GM21367 (cell line): ENCODE results near the gene PITPNC1.
"Not testable (repeated sequence)": the region's sequence is repeated elsewhere in the genome, so short reads cannot be mapped to it uniquely, and the experiment has no call there.

Source experiments
- ATAC-seq: cut with Tn5 transposase; IDR thresholded peaks from one replicate; pipeline ENCODE4 v1.9.1; 2021; ENCODE audit not compliant: unreplicated experiment

The PITPNC1 gene

DNA sequence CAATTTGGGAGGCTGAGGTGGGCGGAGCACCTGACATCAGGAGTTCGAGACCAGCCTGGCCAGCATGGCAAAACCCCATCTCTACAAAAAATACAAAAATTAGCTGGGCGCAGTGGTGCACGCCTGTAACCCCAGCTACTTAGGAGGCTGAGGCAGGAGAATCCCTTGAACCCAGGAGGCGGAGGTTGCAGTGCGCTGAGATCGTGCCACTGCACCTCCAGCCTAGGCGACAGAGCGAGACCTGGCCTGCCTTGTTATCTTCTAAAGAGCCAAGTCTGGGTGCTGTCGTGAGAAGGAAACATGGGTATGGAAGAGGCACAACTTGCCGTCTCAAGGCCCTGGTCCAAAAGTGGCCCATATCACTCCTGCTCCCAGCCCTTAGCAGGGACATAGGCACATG is 103.9 kb downstream of the PITPNC1 start:
- ATAC-seq = not testable (repeated sequence)

DNA sequence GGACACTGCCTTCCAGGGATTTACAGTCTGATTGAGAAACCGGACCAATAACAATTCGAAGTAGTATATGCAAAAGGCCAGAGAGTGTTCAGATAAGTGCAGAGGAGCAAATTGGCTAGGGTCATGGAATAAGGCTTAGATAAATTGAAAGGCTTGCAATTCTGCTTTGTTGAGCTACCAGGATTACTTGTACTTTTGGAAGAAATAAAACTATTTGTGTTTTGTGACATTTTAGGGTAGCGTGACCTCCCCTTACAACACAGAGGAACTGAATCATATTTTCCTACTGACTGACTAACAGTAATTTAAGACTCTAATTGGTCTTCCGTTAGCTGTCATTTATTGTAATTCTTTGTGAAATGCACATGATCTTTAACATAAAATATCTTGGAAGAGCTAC is 104.7 kb downstream of the PITPNC1 start:
- ATAC-seq = no peak

DNA sequence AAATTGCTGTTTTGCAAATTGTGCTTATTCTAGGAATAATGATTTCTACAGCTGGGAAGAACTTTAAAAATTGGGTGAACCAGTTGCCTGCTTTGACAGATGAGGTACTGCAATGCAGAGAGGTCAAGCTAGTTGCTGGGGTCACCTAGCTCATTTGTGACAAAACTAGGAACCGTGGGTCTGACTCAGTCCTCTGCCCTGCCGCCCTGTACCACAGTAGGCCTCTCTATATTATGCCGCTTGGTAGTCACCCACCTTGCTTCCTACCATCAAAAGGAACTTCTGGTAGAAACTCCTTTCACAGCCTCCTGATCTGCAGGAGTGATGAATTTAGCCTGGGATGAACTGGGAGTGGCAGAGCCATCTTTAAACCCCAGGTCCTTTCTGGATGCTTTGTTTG is 105.7 kb downstream of the PITPNC1 start:
- no peak for ATAC-seq

DNA sequence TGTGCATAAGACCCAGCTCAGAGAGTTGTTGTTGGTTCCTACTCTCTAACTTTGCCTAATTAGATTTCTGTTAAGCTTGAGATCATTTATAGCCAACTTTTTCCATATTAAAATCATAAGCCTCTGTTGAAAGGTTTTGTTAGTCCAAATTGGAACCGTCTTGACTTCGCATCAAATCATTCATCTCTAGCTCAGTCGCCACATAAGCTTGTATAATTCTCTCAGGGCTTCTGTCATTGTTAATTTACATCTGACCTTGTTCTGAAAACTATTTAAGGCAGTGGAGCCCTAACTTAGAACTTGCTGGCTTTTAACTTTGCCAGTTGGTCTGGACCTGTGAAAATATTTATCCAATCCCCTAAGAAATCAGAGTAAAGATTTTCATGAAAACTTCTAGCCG is 107.2 kb downstream of the PITPNC1 start:
- ATAC-seq = no peak

DNA sequence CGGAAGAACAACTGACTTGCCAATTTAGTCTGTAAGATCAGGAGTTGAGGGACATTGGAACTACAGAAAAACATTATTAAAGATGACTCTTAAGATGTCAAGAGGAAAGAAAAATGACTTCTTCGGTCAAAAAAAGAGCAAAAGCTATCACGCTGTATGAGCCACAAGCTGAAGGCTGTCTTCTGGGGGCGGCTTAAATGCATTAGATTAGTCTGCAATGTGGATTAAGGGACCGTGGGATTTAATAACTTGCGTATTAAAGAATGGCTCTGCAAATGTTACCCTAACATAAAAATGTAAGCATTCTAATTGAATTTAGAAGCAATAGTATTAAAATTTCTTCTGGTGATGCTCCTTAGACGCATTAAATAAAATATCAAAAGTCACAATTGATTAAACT is 108.6 kb downstream of the PITPNC1 start:
- ATAC-seq = no peak

DNA sequence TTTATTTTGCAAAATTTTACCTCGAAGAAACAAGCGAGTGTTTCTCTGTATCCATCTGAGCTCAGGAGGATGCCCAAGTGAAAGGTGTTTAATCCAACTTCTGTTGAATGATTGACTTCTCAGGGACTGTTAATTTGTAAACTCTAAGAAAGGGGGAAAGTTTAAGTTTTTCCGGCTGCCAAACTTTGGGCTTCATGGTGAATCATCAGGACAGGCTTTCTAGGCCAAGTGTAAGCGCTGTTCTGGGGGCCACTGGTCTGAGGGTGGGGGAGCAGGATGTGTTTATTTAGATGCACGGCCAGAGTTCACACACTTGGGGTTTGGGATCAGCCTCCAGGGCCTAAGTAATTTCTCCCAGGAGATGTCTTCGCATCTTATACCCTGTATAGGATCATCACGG is 110.4 kb downstream of the PITPNC1 start:
- ATAC-seq = no peak

DNA sequence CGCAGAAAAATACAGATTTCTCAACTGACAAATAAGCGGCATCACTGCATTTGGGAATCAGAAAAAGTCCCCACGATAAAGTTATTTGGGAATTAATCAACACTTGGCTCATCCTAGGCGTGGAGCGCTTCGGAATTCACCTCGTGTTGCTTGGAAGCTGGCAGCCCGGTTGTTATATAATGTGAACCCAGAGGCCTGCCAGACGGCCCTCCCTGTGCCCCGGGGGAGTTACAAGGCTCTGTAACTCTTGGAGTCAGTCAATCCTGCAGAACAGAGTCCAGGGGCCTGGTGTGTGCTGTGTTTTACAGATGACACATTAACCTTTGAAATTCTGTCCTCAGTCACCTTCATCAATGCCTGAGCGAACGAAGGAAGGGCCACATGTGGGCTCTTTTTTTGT is 111.1 kb downstream of the PITPNC1 start:
- no peak for ATAC-seq

DNA sequence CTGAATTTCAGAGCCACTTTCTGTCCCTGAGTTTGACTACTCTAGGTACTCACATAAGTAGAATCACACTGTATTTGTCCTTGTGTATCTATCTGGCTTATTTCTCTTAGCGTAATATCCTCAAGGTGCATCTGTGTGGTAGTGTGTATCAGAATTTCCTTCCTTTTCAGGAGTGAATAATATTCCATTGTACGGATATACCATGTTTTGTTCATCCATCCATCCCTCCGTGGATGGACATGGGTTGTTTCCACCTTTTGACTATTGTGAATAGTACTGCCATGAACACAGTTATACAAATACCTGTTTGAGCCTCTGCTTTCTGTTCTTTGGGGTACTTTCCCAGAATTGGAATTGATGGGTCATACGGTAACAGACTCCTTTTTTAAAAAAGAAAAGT is 111.7 kb downstream of the PITPNC1 start:
- no peak for ATAC-seq

DNA sequence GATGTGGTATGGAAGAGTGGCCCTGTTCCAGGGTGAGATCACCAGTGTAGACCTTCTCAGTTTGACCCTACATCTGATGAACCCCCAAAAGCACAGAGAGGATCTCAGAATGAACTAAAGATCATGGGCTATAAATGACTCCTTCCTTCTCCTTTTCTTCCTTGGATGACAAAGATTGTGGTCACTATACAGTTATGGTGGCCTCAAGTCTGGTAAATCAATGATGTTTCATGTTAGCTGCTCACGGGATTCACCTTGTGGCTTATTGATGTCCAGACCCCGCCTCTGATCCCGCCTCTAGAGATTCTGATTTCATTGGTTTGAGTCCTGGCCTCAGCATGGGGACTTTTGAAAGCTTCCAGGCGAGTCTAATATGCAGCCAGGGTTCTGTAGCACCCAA is 112.2 kb downstream of the PITPNC1 start:
- ATAC-seq = no peak

DNA sequence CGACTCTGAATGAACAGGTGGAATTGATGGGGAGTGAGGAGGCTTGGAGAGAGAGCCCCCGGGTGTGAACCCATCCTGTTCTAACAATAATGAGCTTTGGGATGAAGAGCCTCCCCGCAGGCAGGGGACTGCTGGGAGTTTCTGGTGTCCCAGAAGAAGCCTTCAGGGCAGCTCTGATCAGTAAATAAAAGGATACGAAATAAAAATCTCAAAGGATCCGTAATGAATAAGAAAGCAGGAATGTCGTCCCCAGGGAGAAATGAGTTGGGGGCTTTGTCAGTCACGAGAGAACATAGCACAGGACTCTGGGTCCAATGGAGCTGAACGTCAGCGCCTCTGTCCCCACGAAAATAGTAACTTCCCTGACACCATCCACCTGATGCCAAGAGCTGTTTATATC is 113.4 kb downstream of the PITPNC1 start:
- ATAC-seq = no peak

DNA sequence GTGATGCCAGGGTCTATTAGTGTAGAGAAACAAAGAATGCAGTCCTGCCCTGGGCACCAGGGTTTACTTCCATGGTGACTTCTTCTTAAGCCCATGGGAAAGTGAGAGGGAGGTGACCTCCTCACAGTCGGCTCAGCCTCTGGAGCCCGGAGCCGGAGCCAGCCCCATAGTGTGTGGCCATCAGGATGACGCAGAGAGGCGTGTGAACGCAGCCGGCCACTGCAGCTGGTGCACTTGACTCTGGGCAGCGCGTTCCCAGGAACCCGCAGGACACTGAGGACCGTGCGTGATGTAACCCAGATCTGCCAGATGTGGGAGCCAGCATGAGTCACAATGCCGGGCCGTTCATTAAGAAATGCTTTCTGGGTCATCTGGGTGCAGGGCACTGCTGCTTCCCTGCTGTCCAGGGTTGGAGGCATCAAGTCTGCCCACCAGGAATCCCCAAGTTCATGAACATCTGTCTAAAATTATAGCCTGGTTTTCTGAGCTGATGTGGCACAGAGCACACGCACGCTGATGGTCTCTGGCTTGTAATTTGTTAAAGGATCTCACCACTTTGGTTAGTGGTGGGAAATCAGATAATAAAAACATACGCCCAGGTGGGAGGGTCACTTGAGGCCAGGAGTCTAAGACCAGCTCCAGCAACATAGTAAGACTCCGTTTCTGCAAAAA is 114.1 kb downstream of the PITPNC1 start:
- ATAC-seq = no peak

DNA sequence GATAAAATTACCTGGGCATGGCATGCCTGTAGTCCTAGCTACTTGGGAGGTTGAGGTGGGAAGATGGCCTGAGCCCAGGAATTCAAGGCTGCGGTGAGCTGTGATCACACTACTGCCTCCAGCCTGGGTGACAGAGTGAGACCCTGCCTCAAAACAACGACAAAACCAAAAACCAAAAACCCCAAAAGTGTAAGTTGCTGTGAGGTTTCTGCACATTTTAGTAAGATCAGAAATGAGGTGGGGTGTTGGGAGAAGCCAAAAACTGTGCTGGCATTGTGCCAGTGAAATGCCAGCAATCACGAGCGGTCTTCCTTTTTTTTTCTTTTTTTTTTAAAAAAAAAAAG is 114.6 kb downstream of the PITPNC1 start:
- ATAC-seq = no peak

DNA sequence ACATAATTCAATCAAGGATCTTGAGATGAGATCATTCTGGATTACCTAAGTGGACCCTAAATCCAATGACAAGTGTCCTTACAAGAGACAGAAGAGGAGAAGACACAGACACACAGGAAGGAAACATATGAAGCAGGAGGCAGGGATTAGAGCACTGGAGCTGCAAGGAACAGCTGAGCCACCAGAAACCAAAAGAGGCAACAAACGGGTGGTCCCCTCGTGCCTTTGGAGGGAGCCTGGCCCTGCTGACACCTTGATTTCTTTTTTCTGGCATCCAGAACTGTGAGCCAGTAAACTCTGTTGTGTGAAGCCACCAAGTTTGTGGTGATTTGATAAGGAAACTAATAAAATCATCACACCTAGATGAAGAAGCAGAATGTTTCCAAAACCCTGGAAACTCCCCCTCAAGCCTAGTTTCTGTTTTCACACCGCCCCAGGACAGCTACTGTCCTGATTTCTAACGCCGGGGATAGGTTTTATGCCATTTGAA is 115.2 kb downstream of the PITPNC1 start:
- no peak for ATAC-seq

DNA sequence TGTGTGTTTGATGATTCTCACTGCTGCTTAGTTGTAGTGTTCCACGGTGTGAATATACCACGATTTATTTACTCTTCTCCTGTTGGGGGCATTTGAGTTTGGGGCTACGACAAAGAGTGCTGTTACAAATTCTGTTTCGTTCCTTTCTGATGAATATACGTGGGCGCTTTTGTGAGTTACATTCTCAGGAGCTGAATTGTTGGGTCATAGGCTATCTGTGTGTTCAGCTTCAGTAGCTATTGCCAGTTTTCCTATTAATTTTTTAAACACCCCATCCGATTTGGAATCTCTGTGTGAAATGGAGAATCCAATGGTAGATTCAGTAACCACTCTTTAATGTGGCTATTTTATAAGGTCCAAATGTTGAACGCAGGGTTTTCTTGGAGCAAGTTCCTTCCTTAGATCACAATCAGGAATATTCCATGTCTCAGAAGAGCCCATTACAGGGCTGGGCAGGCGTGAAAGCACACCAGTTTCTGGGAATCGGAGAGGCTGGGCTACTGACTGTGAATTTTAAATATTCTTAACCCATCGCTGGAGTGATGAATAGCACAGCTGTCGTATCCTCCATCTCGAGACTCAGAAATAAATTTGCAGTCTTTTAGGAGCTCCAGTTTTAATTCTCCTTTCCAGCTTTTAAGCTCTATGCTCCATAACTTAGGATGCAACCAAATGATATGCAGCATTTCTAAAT is 115.9 kb downstream of the PITPNC1 start:
- ATAC-seq = no peak

DNA sequence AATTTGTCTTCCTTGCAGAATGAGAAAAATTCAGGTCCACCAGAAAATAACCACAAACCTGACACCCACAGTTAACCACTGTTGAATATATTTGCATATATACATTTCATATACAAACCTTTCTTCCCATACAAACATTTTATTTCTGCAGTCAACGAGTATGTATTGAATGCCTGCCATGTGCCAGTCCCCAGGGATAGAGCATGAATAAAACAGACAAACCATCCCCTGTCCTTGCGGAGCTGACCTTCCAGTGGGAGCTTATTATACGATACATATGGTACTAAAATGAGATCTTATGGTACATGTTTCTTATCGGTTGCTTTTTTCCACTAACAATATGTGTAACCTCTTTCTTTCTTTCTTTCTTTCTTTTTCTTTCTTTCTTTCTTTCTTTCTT is 116.7 kb downstream of the PITPNC1 start:
- no peak for ATAC-seq

DNA sequence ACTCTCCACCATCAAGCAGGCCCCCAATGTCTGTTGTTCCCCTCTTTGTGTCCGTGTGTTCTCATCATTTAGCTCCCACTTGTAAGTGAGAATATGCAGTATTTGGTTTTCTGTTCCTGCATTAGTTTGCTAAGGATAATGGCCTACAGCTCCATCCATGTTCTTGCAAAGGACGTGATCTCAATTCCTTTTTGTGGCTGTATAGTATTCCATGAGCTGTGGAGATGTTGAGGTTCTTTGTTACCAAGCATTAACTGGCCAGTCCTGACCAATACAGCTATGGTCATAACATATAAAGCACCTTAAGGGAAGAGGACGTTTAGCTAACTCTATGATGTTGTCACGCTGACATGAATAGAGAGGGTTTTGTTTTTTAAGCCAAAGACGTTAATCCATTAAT is 118.5 kb downstream of the PITPNC1 start:
- ATAC-seq = not testable (repeated sequence)

DNA sequence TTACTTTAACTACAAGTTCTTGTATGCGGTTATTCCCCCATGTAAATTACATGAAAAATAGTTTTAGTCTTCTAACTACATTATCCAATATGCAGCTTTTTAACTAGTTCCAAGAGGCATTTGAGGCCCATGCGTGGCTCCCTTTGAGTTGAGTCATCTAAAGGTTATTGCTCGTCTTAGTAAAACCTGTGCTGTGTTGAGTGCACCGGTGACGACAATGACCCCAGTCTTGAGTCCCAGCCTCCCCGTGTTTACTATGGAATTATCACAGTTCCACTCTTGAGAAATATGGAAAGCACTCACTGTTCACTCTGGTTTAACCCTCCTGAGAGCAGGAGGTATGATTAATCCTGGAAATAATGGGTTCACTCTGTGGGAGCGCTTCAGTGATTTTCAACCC is 119.2 kb downstream of the PITPNC1 start:
- ATAC-seq = no peak

DNA sequence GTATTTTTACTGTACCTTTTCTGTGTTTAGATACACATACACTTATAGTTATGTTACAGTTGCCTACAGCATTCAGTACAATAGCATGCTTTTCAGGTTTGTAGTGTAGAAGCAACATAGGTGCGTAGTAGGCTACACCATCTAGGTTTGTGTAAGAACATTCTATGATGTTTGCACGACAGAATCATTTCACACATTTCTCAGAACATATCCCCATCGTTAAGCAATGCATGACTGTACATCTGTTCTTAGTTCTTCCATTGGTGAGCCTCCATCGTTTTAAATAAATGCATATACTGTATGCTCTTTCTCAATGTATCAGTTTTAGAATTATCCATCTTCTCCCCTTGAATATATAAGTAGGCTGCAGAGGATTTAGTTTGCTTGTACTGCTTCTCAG is 122.6 kb downstream of the PITPNC1 start:
- no peak for ATAC-seq

DNA sequence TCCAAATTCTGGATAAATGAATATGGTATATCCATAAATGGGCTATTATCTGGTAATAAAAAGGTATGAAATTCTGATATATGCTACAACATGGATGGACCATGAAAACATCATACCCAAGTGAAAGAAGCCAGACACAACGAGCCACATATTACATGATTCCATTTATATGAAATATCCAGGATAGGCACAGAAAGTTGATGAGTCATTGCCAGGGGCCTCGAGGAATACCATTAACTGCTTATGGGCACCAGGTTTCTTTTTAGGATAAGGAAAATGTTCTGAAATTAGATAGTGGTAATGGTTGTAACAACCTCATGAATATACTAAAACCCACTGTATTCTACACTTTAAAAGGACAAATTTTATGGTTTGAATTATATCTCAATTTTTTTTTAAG is 123.2 kb downstream of the PITPNC1 start:
- no peak for ATAC-seq

DNA sequence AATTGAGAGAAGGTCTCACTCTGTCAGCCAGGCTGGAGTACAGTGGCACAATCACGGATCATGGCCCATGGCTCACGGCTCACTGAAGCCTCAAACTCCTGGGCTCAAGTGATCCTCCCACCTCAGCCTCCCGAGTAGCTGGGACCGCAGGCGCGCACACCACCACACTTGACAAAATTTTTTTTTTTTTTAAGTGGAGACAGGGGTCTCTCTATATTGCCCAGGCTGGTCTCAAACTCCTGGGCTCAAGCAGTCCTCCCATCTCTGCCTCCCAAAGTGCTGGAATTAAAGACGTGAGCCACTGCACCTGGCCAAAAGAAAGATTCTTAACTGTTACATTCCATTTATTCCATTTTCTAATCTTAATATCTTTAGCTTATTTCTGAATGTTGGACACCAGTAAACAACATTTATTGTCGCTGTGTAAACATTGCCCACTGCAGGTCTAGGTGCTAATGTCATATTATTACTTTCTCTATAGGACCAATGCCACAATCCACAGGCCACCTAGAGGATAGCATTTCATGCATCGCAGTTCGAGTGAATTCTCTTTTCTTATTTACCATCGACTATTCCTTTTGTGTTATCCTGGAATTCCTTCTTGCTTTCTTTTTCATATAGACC is 123.7 kb downstream of the PITPNC1 start:
- no peak for ATAC-seq

DNA sequence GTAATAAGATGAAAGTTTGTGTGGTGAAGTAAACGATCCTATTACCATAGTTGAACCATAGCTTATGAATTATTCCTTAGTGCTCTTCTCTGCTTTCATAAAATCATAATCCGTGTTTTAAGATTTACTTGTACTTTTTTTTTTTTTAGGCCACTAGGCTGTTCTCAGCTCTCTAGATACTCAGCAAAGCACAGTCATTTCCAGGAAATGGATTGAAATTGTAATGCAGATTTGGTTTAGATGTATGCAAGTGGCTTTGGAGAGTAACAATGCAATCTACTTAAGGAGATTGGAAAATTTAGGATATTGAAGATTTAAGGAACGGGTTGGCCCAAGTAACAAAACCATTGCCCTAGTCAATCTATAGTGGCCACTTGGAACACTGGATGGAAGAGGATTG is 125.1 kb downstream of the PITPNC1 start:
- ATAC-seq = no peak

DNA sequence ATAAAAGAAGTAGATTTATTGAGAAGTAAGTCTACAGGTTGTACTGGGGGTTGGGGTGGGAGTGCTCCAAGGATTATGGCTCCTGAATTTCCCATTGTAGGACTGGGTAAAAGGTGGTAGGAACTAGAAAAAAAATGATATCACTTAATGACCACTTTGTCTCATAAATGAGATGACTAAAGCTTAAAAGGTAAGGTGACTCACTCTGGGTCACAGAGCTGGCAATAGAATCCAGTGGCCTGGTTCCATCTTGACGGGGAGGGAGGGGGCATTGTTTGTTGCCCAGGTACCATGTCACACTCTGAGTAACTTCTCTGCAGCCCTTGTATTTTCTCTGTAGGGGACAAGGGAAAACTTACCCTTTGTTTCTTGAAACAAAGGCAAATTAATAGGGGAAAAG is 126.1 kb downstream of the PITPNC1 start:
- ATAC-seq = no peak
